ENCODE data around the gene NIP7. TPM values are rescaled to one million over a fixed set of nuclear protein-coding genes. Genes with fewer than 3 reads are reported as not detected.

Gene NIP7
- total and polyA plus RNA-seq, 4 experiments from 2014 or later, result 23.4 to 31.9 (median 27.7) TPM

- Histone ChIP-seq H3K9me3 (ENCODE audit: control insufficient read depth in 1 of 2, low read length in 2 of 2) (no peaks in the 10 kb centered on the region), H3K4me1 (ENCODE audit: insufficient read depth, low read length) (peaks cover 39% of the 10 kb centered on the region), H3K27ac (ENCODE audit: low read depth, low read length) (peak overlapping the region; percentile 81), H3K27me3 (ENCODE audit: insufficient read depth, low read length) (no peaks in the 10 kb centered on the region), H3K36me3 (ENCODE audit: insufficient read depth, low read length) (peaks cover 34% of the 10 kb centered on the region), H3K4me3 (ENCODE audit: low read length in 2 of 2) (peak overlapping the region; percentile 77 to 97)
- CTCF ChIA-PET (ENCODE audit: partially characterized antibody), result interaction anchor here (0.7 to 2.2 kb wide), 5 partner anchors 10 to 1020 kb away, joined by 3 to 9 read pairs (median 4); partner anchors contain the start of gene VPS4A
- intact Hi-C loops (cut with micrococcal nuclease), result loop anchor here (1.0 to 10.0 kb wide), 6 partner anchors 8 to 227 kb away; partner anchors contain the start of genes CYB5B, NFAT5, PDF and VPS4A
- Mint-ChIP-seq H3K9me3 (no peaks in the 10 kb centered on the region), H3K27me3 (no peaks in the 10 kb centered on the region), H3K4me3 (peak overlapping the region; percentile 96 to 100 (median 100)), H3K4me1 (peaks cover 36 to 74% (median 55%) of the 10 kb centered on the region in 4 donors), H3K36me3 (peaks cover 32 to 59% of the 10 kb centered on the region in 2 donors), H3K27ac (peak overlapping the region; percentile 84 to 97 (median 93))
- POLR2A ChIA-PET (ENCODE audit: partially characterized antibody), result interaction anchor here (0.6 to 5.0 kb wide), 10 partner anchors 10 to 226 kb away, joined by 3 to 116 read pairs (median 3); partner anchors contain the start of genes PDF, SNTB2 and VPS4A
- DNase-seq, result no peak
Observed at GRCh38 chr16:69338557-69339288, 849 bp upstream of the NIP7 start.

- peak in 1 of 5 donors; percentile 47 for DNase-seq
- Mint-ChIP-seq H3K9me3 (no peaks in the 10 kb centered on the region), H3K27me3 (no peaks in the 10 kb centered on the region), H3K4me1 (peaks cover 34 to 69% (median 48%) of the 10 kb centered on the region in 4 donors), H3K36me3 (peaks cover 23 to 46% of the 10 kb centered on the region in 2 donors), H3K27ac (peak overlapping the region; percentile 96 to 100 (median 99)), H3K4me3 (peak overlapping the region; percentile 96 to 100 (median 100))
- Histone ChIP-seq H3K4me3 (ENCODE audit: low read length in 2 of 2) (peak overlapping the region; percentile 77 to 97), H3K27me3 (ENCODE audit: insufficient read depth, low read length) (no peaks in the 10 kb centered on the region), H3K36me3 (ENCODE audit: insufficient read depth, low read length) (peaks cover 23% of the 10 kb centered on the region), H3K9me3 (ENCODE audit: control insufficient read depth in 1 of 2, low read length in 2 of 2) (no peaks in the 10 kb centered on the region), H3K4me1 (ENCODE audit: insufficient read depth, low read length) (peaks cover 39% of the 10 kb centered on the region), H3K27ac (ENCODE audit: low read depth, low read length) (peak overlapping the region; percentile 81)
- ChIA-PET CTCF (ENCODE audit: partially characterized antibody) (interaction anchor here (0.8 to 2.2 kb wide), 6 partner anchors 11 to 41 kb away, joined by 3 to 9 read pairs (median 3); no protein-coding TSS in a partner anchor), POLR2A (ENCODE audit: partially characterized antibody) (interaction anchor here (0.6 to 5.0 kb wide), 6 partner anchors 12 to 224 kb away, joined by 3 to 116 read pairs (median 6); partner anchors contain the start of genes CHTF8, PDF, TERF2 and UTP4)
- intact Hi-C loops (cut with micrococcal nuclease), result no loop called here
Observed at GRCh38 chr16:69340095-69340644, 598 bp downstream of the NIP7 start.

- H3K27ac Mint-ChIP-seq, result no peak overlapping the region
- peaks cover 16 to 34% (median 27%) of the 10 kb centered on the region in 4 donors for H3K4me1 Mint-ChIP-seq
- Histone ChIP-seq H3K4me3 (ENCODE audit: low read length in 2 of 2) (no peak overlapping the region), H3K4me1 (ENCODE audit: insufficient read depth, low read length) (peaks cover 16% of the 10 kb centered on the region), H3K36me3 (ENCODE audit: insufficient read depth, low read length) (peaks cover 23% of the 10 kb centered on the region), H3K27ac (ENCODE audit: low read depth, low read length) (no peak overlapping the region), H3K27me3 (ENCODE audit: insufficient read depth, low read length) (no peaks in the 10 kb centered on the region), H3K9me3 (ENCODE audit: control insufficient read depth in 1 of 2, low read length in 2 of 2) (no peaks in the 10 kb centered on the region)
- intact Hi-C loops (cut with micrococcal nuclease), result no loop called here
- H3K27me3 Mint-ChIP-seq, result no peaks in the 10 kb centered on the region
- no peak overlapping the region for H3K4me3 Mint-ChIP-seq
- ChIA-PET CTCF (ENCODE audit: partially characterized antibody) (no interaction called here), POLR2A (ENCODE audit: partially characterized antibody) (no interaction called here)
- peaks cover 16 to 40% of the 10 kb centered on the region in 2 donors for H3K36me3 Mint-ChIP-seq
- DNase-seq, result no peak
- H3K9me3 Mint-ChIP-seq, result no peaks in the 10 kb centered on the region
Observed at GRCh38 chr16:69344171-69344570, 4.6 kb downstream of the NIP7 start.

GRCh38 chr16:69345923-69346322 is 6.4 kb downstream of the NIP7 start:
- no peaks in the 10 kb centered on the region for H3K9me3 ChIP-seq (ENCODE audit: control insufficient read depth in 1 of 2, low read length in 2 of 2)
- DNase-seq, result no peak
- Mint-ChIP-seq H3K4me3 (no peak overlapping the region), H3K27ac (peak overlapping the region in 1 of 7 donors; percentile 56), H3K9me3 (no peaks in the 10 kb centered on the region), H3K27me3 (no peaks in the 10 kb centered on the region), H3K36me3 (peaks cover 13 to 35% of the 10 kb centered on the region in 2 donors), H3K4me1 (peaks cover 7 to 17% (median 12%) of the 10 kb centered on the region in 4 donors)
- H3K4me3 ChIP-seq (ENCODE audit: low read length in 2 of 2), result no peak overlapping the region
- H3K4me1 ChIP-seq (ENCODE audit: insufficient read depth, low read length), result peaks cover 7% of the 10 kb centered on the region
- ChIA-PET POLR2A (ENCODE audit: partially characterized antibody) (no interaction called here), CTCF (ENCODE audit: partially characterized antibody) (no interaction called here)
- intact Hi-C loops (cut with micrococcal nuclease), result no loop called here
- no peak overlapping the region for H3K27ac ChIP-seq (ENCODE audit: low read depth, low read length)
- H3K27me3 ChIP-seq (ENCODE audit: insufficient read depth, low read length), result no peaks in the 10 kb centered on the region
- H3K36me3 ChIP-seq (ENCODE audit: insufficient read depth, low read length), result peaks cover 23% of the 10 kb centered on the region

GRCh38 chr16:69346683-69347082 is 7.1 kb downstream of the NIP7 start:
- no peak for DNase-seq
- no peak overlapping the region for H3K27ac ChIP-seq (ENCODE audit: low read depth, low read length)
- no peaks in the 10 kb centered on the region for H3K9me3 ChIP-seq (ENCODE audit: control insufficient read depth in 1 of 2, low read length in 2 of 2)
- POLR2A ChIA-PET (ENCODE audit: partially characterized antibody), result no interaction called here
- Mint-ChIP-seq H3K9me3 (no peaks in the 10 kb centered on the region), H3K27me3 (no peaks in the 10 kb centered on the region), H3K4me1 (peaks cover 2 to 9% (median 5%) of the 10 kb centered on the region in 4 donors), H3K27ac (peak overlapping the region in 1 of 7 donors; percentile 2), H3K36me3 (peaks cover 6 to 33% of the 10 kb centered on the region in 2 donors), H3K4me3 (no peak overlapping the region)
- no peaks in the 10 kb centered on the region for H3K4me1 ChIP-seq (ENCODE audit: insufficient read depth, low read length)
- CTCF ChIA-PET (ENCODE audit: partially characterized antibody), result no interaction called here
- intact Hi-C loops (cut with micrococcal nuclease), result no loop called here
- peaks cover 15% of the 10 kb centered on the region for H3K36me3 ChIP-seq (ENCODE audit: insufficient read depth, low read length)
- H3K4me3 ChIP-seq (ENCODE audit: low read length in 2 of 2), result no peak overlapping the region
- H3K27me3 ChIP-seq (ENCODE audit: insufficient read depth, low read length), result no peaks in the 10 kb centered on the region

- ChIA-PET CTCF (ENCODE audit: partially characterized antibody) (no interaction called here), POLR2A (ENCODE audit: partially characterized antibody) (no interaction called here)
Observed at GRCh38 chr16:69348222-69348621, 8.7 kb downstream of the NIP7 start.

GRCh38 chr16:69349536-69349935 is 10.0 kb downstream of the NIP7 start:
- H3K27ac Mint-ChIP-seq, result no peak overlapping the region
- ChIA-PET CTCF (ENCODE audit: partially characterized antibody) (no interaction called here), POLR2A (ENCODE audit: partially characterized antibody) (no interaction called here)
- no peak overlapping the region for H3K4me3 Mint-ChIP-seq
- Histone ChIP-seq H3K9me3 (ENCODE audit: control insufficient read depth in 1 of 2, low read length in 2 of 2) (no peaks in the 10 kb centered on the region), H3K27me3 (ENCODE audit: insufficient read depth, low read length) (no peaks in the 10 kb centered on the region), H3K4me3 (ENCODE audit: low read length in 2 of 2) (no peak overlapping the region), H3K27ac (ENCODE audit: low read depth, low read length) (no peak overlapping the region), H3K36me3 (ENCODE audit: insufficient read depth, low read length) (no peaks in the 10 kb centered on the region), H3K4me1 (ENCODE audit: insufficient read depth, low read length) (no peaks in the 10 kb centered on the region)
- peaks cover 0 to 2% (median 0%) of the 10 kb centered on the region in 8 donors for H3K9me3 Mint-ChIP-seq
- intact Hi-C loops (cut with micrococcal nuclease), result no loop called here
- H3K4me1 Mint-ChIP-seq, result peaks cover 0 to 4% (median 1%) of the 10 kb centered on the region in 4 donors
- DNase-seq, result no peak
- peaks cover 4 to 34% of the 10 kb centered on the region in 2 donors for H3K36me3 Mint-ChIP-seq
- no peaks in the 10 kb centered on the region for H3K27me3 Mint-ChIP-seq

More at GRCh38 chr16:69348222-69348621, 8.7 kb downstream of the NIP7 start:
- Histone ChIP-seq H3K4me3 (ENCODE audit: low read length in 2 of 2) (no peak overlapping the region), H3K27ac (ENCODE audit: low read depth, low read length) (no peak overlapping the region), H3K9me3 (ENCODE audit: control insufficient read depth in 1 of 2, low read length in 2 of 2) (no peaks in the 10 kb centered on the region), H3K27me3 (ENCODE audit: insufficient read depth, low read length) (no peaks in the 10 kb centered on the region), H3K36me3 (ENCODE audit: insufficient read depth, low read length) (peaks cover 5% of the 10 kb centered on the region), H3K4me1 (ENCODE audit: insufficient read depth, low read length) (no peaks in the 10 kb centered on the region)
- intact Hi-C loops (cut with micrococcal nuclease), result no loop called here
- H3K9me3 Mint-ChIP-seq, result peaks cover 0 to 2% (median 0%) of the 10 kb centered on the region in 8 donors
- peak overlapping the region in 1 of 7 donors; percentile 41 for H3K27ac Mint-ChIP-seq
- H3K4me3 Mint-ChIP-seq, result no peak overlapping the region
- H3K36me3 Mint-ChIP-seq, result peaks cover 5 to 36% of the 10 kb centered on the region in 2 donors
- H3K4me1 Mint-ChIP-seq, result peaks cover 1 to 4% (median 3%) of the 10 kb centered on the region in 4 donors
- no peaks in the 10 kb centered on the region for H3K27me3 Mint-ChIP-seq
- DNase-seq, result no peak

All from CD4-positive, alpha-beta memory T cell (primary cell).